Endodermal cell (in vitro differentiated cells): ENCODE data around the gene NOX5. TPM values are rescaled to one million over a fixed set of nuclear protein-coding genes. Genes with fewer than 3 reads are reported as not detected.

Source experiments
- DNase-seq: peaks from one replicate; pipeline ENCODE4 v3.0.0-alpha.2; 2017
- H3K27ac ChIP-seq: 2 replicates; pipeline ENCODE4 v1.5.1; 2013; ENCODE audit warnings: mild to moderate bottlenecking, low read depth, low read length, moderate library complexity
- H3K27me3 ChIP-seq: 2 replicates; pipeline ENCODE4 v1.6.1; 2013; ENCODE audit warnings: mild to moderate bottlenecking, low read length, moderate library complexity; ENCODE audit not compliant: insufficient read depth, control insufficient read depth, poor library complexity, severe bottlenecking
- H3K36me3 ChIP-seq: 2 replicates; pipeline ENCODE4 v1.7.0; 2013; ENCODE audit warnings: mild to moderate bottlenecking, low read length, moderate library complexity; ENCODE audit not compliant: control insufficient read depth, insufficient read depth
- H3K4me1 ChIP-seq: one replicate; pipeline ENCODE4 v1.7.0; 2013; ENCODE audit warnings: low read length; ENCODE audit not compliant: control insufficient read depth, insufficient read depth
- H3K4me3 ChIP-seq: 2 replicates; pipeline ENCODE4 v1.5.1; 2013; ENCODE audit warnings: mild to moderate bottlenecking, low read length, moderate library complexity
- H3K9ac ChIP-seq: 2 replicates; pipeline ENCODE4 v1.6.1; 2013; ENCODE audit warnings: mild to moderate bottlenecking, low read length, moderate library complexity; ENCODE audit not compliant: poor library complexity, severe bottlenecking; ENCODE audit errors: extremely low read depth
- H3K9me3 ChIP-seq: 2 replicates; pipeline ENCODE4 v1.6.1; 2013; ENCODE audit warnings: mild to moderate bottlenecking, low read length, moderate library complexity; ENCODE audit not compliant: control insufficient read depth
- H3K27ac Mint-ChIP-seq: 2 replicates; pipeline ENCODE4 v1.8.0; 2020; ENCODE audit warnings: mixed read lengths
- H3K27me3 Mint-ChIP-seq: 2 replicates; pipeline ENCODE4 v1.8.0; 2021; ENCODE audit warnings: mild to moderate bottlenecking, mixed read lengths; ENCODE audit not compliant: insufficient read depth
- H3K36me3 Mint-ChIP-seq: 2 replicates; pipeline ENCODE4 v1.8.0; 2020; ENCODE audit warnings: low read depth, mixed read lengths
- H3K4me1 Mint-ChIP-seq: 2 replicates; pipeline ENCODE4 v1.8.0; 2020; ENCODE audit warnings: mixed read lengths
- H3K4me3 Mint-ChIP-seq: 2 replicates; pipeline ENCODE4 v1.8.0; 2020; ENCODE audit warnings: mild to moderate bottlenecking, moderate library complexity, mixed read lengths
- H3K9me3 Mint-ChIP-seq: 2 replicates; pipeline ENCODE4 v1.8.0; 2020; ENCODE audit warnings: mild to moderate bottlenecking, mixed read lengths
- WGBS, 2 experiments: methylation state at CpG; one replicate each; pipeline versions ENCODE4 v1.1.5 to v1.1.7; 2013; ENCODE audit warnings: missing lambda C conversion rate in 2 of 2, mixed read lengths in 1 of 2; ENCODE audit not compliant: insufficient coverage in 1 of 2, insufficient read length in 1 of 2; 5-methylcytosine and 5-hydroxymethylcytosine counted together
- long read RNA-seq, 4 experiments: library from polyadenylated mRNA in 2 of 4; library from RNA in 1 of 4; library from capped mRNA in 1 of 4; stranded (forward) in 3 of 4; unstranded in 1 of 4; transcript quantifications; one replicate each; pipeline ENCODE4 v2.0.0, GENCODE V29; 2020 to 2021; ENCODE audit warnings: inconsistent platforms in 1 of 4
- polyA plus RNA-seq, 2 experiments: library from polyadenylated mRNA; stranded (reverse); fragments of 50-300 nt; gene quantifications; one replicate each; pipeline ENCODE4 v1.2.3, GENCODE V29; 2013
- total RNA-seq, 2 donors: library from RNA; stranded (reverse); fragmentation: NEBNext Ultra II Directional in 1 of 2; extraction: Animal tissue kit (Norgen Biotek cat#: 25700) in 1 of 2; gene quantifications; 2 replicates in 1 of 2; 3 replicates in 1 of 2; pipeline ENCODE4 v1.2.1, GENCODE V29; 2021
- TF ChIP-seq, protein P1 (sequence below): fragments of 200-600 bp; sonication (generic); conservative IDR thresholded peaks from 2 replicates; pipeline ENCODE4 v1.5.0; 2021; ENCODE audit warnings: antibody characterized with exemption, mild to moderate bottlenecking

The NOX5 gene, protein sequence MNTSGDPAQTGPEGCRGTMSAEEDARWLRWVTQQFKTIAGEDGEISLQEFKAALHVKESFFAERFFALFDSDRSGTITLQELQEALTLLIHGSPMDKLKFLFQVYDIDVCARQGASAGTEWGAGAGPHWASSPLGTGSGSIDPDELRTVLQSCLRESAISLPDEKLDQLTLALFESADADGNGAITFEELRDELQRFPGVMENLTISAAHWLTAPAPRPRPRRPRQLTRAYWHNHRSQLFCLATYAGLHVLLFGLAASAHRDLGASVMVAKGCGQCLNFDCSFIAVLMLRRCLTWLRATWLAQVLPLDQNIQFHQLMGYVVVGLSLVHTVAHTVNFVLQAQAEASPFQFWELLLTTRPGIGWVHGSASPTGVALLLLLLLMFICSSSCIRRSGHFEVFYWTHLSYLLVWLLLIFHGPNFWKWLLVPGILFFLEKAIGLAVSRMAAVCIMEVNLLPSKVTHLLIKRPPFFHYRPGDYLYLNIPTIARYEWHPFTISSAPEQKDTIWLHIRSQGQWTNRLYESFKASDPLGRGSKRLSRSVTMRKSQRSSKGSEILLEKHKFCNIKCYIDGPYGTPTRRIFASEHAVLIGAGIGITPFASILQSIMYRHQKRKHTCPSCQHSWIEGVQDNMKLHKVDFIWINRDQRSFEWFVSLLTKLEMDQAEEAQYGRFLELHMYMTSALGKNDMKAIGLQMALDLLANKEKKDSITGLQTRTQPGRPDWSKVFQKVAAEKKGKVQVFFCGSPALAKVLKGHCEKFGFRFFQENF
- not detected for total RNA-seq
- polyA plus RNA-seq (2013, experiment 1 of 2) = 0.11 TPM
- not detected for polyA plus RNA-seq (2013, experiment 2 of 2)
- long read RNA-seq, experiment 1 = 0 reads
- long read RNA-seq, experiment 2 = 0 reads
- long read RNA-seq, experiment 3 = 0 reads
- long read RNA-seq, experiment 4 = 0 reads

DNA sequence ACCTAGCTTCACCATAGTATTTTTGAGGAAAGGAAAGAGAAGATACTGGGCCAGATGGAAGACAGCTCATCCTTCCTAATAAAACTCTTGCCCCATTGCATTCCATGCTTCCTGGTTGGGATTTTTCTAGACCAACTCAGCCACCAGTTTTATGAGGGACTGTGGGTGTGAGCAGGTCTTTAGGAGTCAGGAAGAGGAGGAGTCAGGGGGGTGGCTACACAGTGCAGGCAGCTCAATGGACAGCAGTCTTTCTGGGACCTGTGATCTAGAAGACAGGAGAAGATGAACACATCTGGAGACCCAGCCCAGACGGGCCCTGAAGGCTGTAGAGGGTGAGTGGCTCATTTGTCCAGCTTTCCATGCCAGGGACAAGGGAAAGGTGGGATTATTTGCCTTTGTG, at the start of gene NOX5:
NOX5 (plus strand) TSS at position 242 of the 400 bp plus-strand sequence; CDS start at position 283, 41 bp downstream.
- no peaks in the 10 kb centered on the region for H3K36me3 ChIP-seq
- no peak within 1 kb of the TSS for H3K4me3 ChIP-seq
- Mint-ChIP-seq H3K27me3 (peaks cover 2% of the 10 kb centered on the region), H3K36me3 (no peaks in the 10 kb centered on the region), H3K9me3 (no peaks in the 10 kb centered on the region), H3K27ac (no peak within 1 kb of the TSS), H3K4me1 (peaks cover 17% of the 10 kb centered on the region), H3K4me3 (no peak within 1 kb of the TSS)
- peaks cover 3% of the 10 kb centered on the region for H3K4me1 ChIP-seq
- H3K27me3 ChIP-seq = no peaks in the 10 kb centered on the region
- TF ChIP-seq, protein P1, sequence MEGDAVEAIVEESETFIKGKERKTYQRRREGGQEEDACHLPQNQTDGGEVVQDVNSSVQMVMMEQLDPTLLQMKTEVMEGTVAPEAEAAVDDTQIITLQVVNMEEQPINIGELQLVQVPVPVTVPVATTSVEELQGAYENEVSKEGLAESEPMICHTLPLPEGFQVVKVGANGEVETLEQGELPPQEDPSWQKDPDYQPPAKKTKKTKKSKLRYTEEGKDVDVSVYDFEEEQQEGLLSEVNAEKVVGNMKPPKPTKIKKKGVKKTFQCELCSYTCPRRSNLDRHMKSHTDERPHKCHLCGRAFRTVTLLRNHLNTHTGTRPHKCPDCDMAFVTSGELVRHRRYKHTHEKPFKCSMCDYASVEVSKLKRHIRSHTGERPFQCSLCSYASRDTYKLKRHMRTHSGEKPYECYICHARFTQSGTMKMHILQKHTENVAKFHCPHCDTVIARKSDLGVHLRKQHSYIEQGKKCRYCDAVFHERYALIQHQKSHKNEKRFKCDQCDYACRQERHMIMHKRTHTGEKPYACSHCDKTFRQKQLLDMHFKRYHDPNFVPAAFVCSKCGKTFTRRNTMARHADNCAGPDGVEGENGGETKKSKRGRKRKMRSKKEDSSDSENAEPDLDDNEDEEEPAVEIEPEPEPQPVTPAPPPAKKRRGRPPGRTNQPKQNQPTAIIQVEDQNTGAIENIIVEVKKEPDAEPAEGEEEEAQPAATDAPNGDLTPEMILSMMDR = no peak
- H3K27ac ChIP-seq = no peak within 1 kb of the TSS
- no peak for DNase-seq
- H3K9ac ChIP-seq = no peak within 1 kb of the TSS
- 75 to 96% methylated on average over 1 of the region's 1 CpG for WGBS, 2 experiments
- no peaks in the 10 kb centered on the region for H3K9me3 ChIP-seq

DNA sequence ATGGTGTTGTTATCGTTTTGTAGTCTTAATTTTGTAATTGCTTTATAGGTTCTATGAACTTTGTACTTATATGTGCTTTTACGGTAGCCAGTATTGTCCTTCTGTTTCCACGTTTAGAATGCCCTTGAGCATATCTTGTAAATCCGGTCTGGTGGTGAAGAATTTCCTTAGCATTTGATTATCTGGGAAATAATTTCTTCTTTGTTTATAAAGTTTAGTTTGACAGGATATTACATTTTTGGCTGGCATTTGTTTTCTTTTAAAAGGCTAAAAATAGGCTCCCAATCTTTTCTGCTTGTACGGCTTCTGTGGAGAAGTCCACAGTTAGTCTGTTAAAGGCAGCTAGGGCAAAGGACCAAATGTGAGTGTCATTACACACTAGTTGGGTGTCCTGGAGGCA, 47.5 kb upstream of the NOX5 start:
- TF ChIP-seq, protein P1 = no peak
- no peak for DNase-seq
- no peaks in the 10 kb centered on the region for H3K4me1 ChIP-seq
- H3K9me3 Mint-ChIP-seq = peaks cover 57% of the 10 kb centered on the region
- no peaks in the 10 kb centered on the region for H3K4me1 Mint-ChIP-seq
- no peak overlapping the region for H3K27ac ChIP-seq
- H3K27me3 Mint-ChIP-seq = peaks cover 4% of the 10 kb centered on the region
- H3K36me3 Mint-ChIP-seq = peaks cover 3% of the 10 kb centered on the region
- peaks cover 45% of the 10 kb centered on the region for H3K9me3 ChIP-seq
- WGBS, 2 experiments = 92 to 93% methylated on average over 4 to 5 of the region's 5 CpGs
- no peak overlapping the region for H3K4me3 Mint-ChIP-seq
- no peak overlapping the region for H3K27ac Mint-ChIP-seq
- no peaks in the 10 kb centered on the region for H3K27me3 ChIP-seq
- no peak overlapping the region for H3K9ac ChIP-seq
- H3K4me3 ChIP-seq = no peak overlapping the region
- no peaks in the 10 kb centered on the region for H3K36me3 ChIP-seq

DNA sequence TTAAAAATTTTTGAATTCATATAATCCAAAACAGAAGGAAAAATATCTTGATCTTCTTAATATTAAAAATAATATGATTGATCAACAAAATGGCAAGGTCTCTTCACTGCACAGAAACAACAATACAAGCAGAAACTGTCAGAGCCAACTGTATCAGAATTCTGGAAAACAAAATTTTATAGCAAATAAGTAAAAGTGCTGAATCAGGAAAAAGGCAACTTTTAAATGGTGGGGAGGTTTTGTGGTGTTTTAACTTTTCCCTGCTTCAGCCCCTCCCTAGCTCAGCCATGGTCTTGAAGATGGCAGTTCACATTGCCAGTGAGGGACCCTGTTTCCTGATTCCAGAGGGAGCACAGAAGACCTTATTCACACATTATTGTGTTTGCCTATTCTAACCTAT, 46.5 kb upstream of the NOX5 start:
- no peaks in the 10 kb centered on the region for H3K27me3 ChIP-seq
- H3K27ac ChIP-seq = no peak overlapping the region
- DNase-seq = no peak
- no peaks in the 10 kb centered on the region for H3K36me3 ChIP-seq
- no peak overlapping the region for H3K4me3 ChIP-seq
- Mint-ChIP-seq H3K27ac (no peak overlapping the region), H3K9me3 (peaks cover 49% of the 10 kb centered on the region), H3K36me3 (peaks cover 3% of the 10 kb centered on the region), H3K4me1 (no peaks in the 10 kb centered on the region), H3K27me3 (peaks cover 4% of the 10 kb centered on the region), H3K4me3 (no peak overlapping the region)
- peaks cover 45% of the 10 kb centered on the region for H3K9me3 ChIP-seq
- TF ChIP-seq, protein P1 = no peak
- H3K4me1 ChIP-seq = no peaks in the 10 kb centered on the region
- no peak overlapping the region for H3K9ac ChIP-seq
